NCI-H510A treated with DMSO at 0.1 percent for 48 hours (cell line): ENCODE measurements around the gene MRM1.
A peak's percentile ranks its signal among the peaks of the same experiment; 100 is the strongest.

Source experiments
- DNase-seq: peaks from one replicate; lab custom pipeline; 2025; lab: John Stamatoyannopoulos, UW

MRM1 gene

GRCh38 chr17:36631022-36631421 lies 29.6 kb downstream of the MRM1 start:
- no peak for DNase-seq

DNA sequence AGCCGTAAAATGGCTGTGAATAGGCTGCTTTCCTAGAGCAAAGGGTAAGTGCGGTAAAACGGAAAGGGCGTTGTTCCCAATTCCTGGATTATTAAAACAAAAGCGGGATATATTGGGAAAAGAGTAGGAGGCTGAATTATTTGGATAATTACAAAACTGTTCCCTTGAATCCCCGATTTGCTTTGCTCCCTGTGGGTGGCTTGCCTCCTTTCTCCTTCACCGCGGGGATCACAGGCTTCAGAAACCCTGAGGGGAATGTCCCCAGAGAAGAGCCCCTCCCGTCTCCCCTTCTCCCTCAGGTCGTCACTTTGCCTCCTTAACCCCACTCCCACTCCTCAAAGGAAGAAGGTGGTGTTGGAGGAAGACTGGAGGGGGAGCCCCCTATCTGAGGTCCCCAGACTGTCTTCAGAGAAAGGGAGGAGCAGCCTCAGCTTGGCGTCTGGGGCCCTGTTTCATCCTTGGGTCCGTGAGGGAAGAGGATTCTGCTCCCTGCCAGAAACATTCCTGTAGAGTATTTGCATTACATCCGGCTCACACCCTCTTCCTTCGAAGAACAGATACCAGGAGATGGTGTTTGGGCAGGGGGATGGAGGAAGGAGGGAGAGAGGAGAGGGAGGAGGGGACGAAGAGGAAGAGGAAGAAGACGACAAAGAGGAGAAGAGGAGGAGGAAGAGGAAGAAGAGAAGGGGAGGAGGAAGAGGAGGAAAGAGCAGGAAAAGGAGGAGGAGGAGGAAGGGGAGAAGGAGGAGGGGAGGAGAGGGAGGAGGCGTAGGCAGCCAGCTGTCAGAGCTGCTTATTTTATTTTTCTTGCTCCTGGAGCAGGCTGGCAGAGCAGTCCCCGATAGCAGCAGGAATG lies 31.8 kb downstream of the MRM1 start:
- no peak for DNase-seq

GRCh38 chr17:36640346-36640745 lies 39.0 kb downstream of the MRM1 start:
- no peak for DNase-seq

DNA sequence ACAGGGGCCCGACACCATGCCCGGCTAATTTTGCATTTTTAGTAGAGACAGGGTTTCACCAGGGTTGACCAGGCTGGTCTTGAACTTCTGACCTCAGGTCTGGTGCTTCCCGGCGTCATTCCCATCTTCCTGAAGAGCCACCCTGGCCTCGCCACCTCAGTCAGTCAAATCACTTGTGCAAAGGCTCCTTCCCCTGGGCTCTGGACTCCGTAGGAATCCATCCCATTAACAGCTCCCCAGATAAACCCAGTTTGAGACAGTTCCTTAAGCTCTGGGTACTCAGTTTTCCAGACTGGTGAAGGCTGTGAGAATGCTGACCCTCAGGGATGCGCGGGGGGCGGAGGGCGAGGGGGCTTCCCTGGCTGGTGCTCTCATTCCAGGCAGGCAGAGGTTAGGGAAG lies 39.5 kb downstream of the MRM1 start:
- no peak for DNase-seq

DNA sequence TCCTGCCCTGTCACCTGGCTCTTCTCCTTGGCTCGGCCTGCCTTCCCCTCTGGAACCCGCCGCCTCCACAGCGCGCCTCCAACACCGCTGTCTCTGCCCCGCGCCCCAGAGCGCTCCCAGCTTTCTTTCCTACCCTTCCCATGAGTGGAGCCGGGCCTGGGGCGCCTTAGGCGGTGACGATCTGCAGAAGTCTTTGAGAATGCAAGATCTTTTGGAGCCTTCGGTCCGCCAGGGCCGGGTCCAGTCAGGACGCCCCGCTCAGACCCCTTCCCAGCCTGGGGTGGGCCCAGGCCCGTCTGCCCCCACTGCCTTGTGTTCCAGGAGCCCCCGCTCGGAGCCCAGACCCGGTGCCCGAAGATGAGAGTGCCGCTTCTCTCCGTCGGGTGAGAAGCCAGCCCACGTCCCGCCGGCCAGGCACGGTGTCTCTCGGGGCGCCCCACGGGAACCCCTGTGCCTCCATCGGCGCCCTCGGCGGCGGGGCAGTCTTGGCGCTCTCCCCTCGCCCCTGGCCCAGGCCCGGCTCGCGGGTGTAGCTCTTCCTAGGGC lies 40.0 kb downstream of the MRM1 start:
- DNase-seq = no peak

GRCh38 chr17:36641877-36642845 lies 40.8 kb downstream of the MRM1 start:
- no peak for DNase-seq

- DNase-seq = no peak
Measured at GRCh38 chr17:36643086-36643685, 41.8 kb downstream of the MRM1 start.

- DNase-seq = no peak
Measured at GRCh38 chr17:36645422-36645821, 44.0 kb downstream of the MRM1 start.

DNA sequence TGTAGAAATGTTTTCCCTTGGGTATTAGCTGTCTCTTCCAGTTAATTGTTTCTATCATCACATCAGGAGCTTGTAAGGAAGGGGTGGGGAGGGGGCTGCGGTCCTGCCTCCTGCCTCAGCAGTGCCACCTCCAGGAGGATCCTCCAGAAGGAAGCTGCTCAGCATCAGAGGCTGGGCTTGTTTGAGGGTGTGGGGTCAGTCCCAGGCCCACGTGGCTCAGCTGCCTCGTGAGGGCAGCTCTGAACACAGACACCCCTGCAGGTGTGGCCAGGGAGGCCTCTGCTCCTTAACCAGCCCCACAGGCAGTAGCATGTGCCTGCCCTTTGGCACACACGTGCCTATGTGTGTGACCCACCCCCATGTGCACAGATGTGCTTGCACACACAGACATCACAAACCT lies 46.3 kb downstream of the MRM1 start:
- no peak for DNase-seq

DNA sequence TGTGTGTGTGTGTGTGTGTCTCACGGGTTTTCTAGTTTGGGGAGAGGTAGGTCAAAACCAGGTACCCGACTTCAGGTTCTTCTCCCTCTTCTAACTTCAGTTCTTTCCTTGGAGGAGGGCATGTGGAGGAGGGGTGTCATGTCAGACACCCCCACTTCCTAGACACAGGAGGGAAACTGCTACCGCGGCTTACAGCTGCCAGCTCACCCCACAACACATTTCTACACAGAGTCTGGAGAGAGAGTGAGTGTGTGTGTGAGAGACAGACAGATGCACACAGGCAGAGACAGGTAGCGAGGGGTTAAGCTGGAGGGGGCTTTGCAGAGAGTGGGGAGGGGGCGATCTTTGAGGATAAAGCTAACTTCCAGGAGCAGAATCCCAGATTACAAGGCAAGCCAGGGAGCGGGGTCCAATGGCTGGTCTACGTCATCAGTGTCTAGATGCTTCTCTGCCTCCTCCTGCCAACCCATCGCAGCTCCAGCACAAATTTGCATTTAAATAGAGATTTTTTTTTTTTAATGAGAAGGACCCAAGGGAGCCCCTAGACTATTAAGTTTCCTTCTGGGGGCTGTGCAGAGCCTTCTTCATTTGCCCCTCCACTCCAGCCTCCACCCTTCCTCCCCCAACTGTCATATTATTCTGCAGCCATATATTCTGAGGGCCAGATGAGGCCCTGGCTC lies 48.9 kb downstream of the MRM1 start:
- DNase-seq = no peak

DNA sequence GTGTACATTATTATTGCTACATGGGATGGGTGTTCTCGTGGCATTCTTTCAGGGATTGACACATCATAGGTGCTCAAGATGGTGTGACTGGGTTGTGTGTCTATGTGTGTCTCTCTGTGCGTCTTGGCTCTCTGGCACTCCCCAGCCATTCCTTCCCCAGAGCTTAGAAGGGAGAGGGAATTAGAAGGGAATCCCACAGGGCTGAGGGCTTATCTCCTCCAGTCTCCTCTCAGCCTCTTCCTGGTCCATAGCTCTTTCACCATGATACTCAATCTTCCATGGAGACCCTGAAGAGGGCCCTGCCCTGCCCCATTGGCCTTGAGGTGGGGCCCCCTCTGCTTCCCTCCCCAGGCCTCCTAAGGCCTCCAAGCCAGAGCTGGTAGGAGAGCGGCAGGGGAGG lies 52.0 kb downstream of the MRM1 start:
- no peak for DNase-seq

- no peak for DNase-seq
Measured at GRCh38 chr17:36653856-36654255, 52.5 kb downstream of the MRM1 start.

- DNase-seq = no peak
Measured at GRCh38 chr17:36655726-36656125, 54.3 kb downstream of the MRM1 start.

GRCh38 chr17:36657390-36657762 lies 56.0 kb downstream of the MRM1 start:
- DNase-seq = no peak

GRCh38 chr17:36657763-36658490 lies 56.5 kb downstream of the MRM1 start:
- DNase-seq = peak; percentile 17
